K562 (cell line): ENCODE results near the gene TOM1L2. TPM values are rescaled to one million over a fixed set of nuclear protein-coding genes. Genes with fewer than 3 reads are reported as not detected.
A peak's percentile ranks its signal among the peaks of the same experiment; 100 is the strongest.

ENCODE experiments used
- TFAP4 ChIP-seq: sonication (generic); formaldehyde crosslinking; IDR thresholded peaks from 2 replicates; pipeline ENCODE4 v1.8.0; 2022; ENCODE audit warnings: missing genetic modification reagents, mild to moderate bottlenecking, moderate library complexity, borderline replicate concordance
- ZNF318 ChIP-seq, 2 experiments: fragments of 450-650 bp; IDR thresholded peaks; 2 replicates each; pipeline ENCODE4 v1.6.1; 2016; ENCODE audit warnings: mild to moderate bottlenecking in 2 of 2, borderline replicate concordance in 1 of 2, low read depth in 1 of 2, moderate library complexity in 1 of 2
- polyA plus RNA-seq, 8 experiments: library from polyadenylated mRNA; depleted of rRNA in 4 of 8; stranded (reverse) in 5 of 8; unstranded in 3 of 8; fragments of >200 nt; fragmentation: Nextera tagmentation in 2 of 8; fragmentation: Illumina TruSeq in 1 of 8; extraction: Ambion mirVana in 2 of 8; extraction: Trizol in 1 of 8; gene quantifications; 2 replicates each; pipeline versions ENCODE4 v1.2.1 to v1.2.3, GENCODE V29; 2011 to 2014; ENCODE audit warnings: inconsistent platforms in 1 of 8, missing spikeins in 1 of 8
- total RNA-seq, 7 experiments: library from RNA; depleted of rRNA in 6 of 7; stranded (reverse); fragments of >200 nt in 6 of 7; fragmentation: Illumina TruSeq in 2 of 7; extraction: Trizol in 2 of 7; gene quantifications; 2 replicates each; pipeline versions ENCODE4 v1.2.1 to v1.2.3, GENCODE V29; 2011 to 2021; ENCODE audit warnings: low replicate concordance in 1 of 7

Gene TOM1L2
- total and polyA plus RNA-seq, 9 of the 15 experiments (the other 6 are each of a cell fraction or from before 2014, with no cell fraction given), result 0.07 to 6.0 (median 2.5) TPM

- peak in 1 of 2 experiments; percentile 23; a peak in 1 of 4 replicates for TF ChIP-seq ZNF318 (IDR thresholded peaks at IDR 0.05; ENCODE audit: borderline replicate concordance in 1 of 2, low read depth in 1 of 2)
- peak; percentile 77 for TF ChIP-seq TFAP4 (CRISPR knock-in tag)
These were observed 134.8 kb downstream of the TOM1L2 start (continued) for GRCh38 chr17:17837380-17837821.
